Keratinocyte (primary cell): ENCODE results near the gene EVI5. TPM values are rescaled to one million over a fixed set of nuclear protein-coding genes. Genes with fewer than 3 reads are reported as not detected.
"Not testable (repeated sequence)": the region's sequence is repeated elsewhere in the genome, so short reads cannot be mapped to it uniquely, and the experiment has no call there.

Experiments
- DNase-seq: peaks from one replicate; pipeline ENCODE4 v3.0.0-alpha.2; 2011; ENCODE audit warnings: low read depth, missing footprints, low spot score
- FAIRE-seq: peaks from 2 replicates; lab custom pipeline; 2011; peaks lifted over from hg19 to GRCh38; lab: Jason Lieb, UNC
- H2AFZ ChIP-seq: 2 replicates; pipeline ENCODE4 v1.6.0; 2012; ENCODE audit warnings: low read length, control low read depth, inconsistent platforms; ENCODE audit not compliant: control insufficient read depth
- H3K27ac ChIP-seq: 2 replicates; pipeline ENCODE4 v1.5.1; 2011; ENCODE audit warnings: low read length; ENCODE audit not compliant: control insufficient read depth, insufficient read depth
- H3K27me3 ChIP-seq: 3 replicates; pipeline ENCODE4 v1.6.0; 2011; ENCODE audit warnings: low read length; ENCODE audit not compliant: control insufficient read depth, insufficient read depth; ENCODE audit errors: extremely low read depth
- H3K36me3 ChIP-seq, 2 experiments: 2 replicates in 1 of 2; 3 replicates in 1 of 2; pipeline ENCODE4 v1.5.1; 2011; ENCODE audit warnings: low read length in 2 of 2, mild to moderate bottlenecking in 1 of 2; ENCODE audit not compliant: control insufficient read depth in 2 of 2, insufficient read depth in 2 of 2; ENCODE audit errors: extremely low read depth in 1 of 2
- H3K4me1 ChIP-seq: 3 replicates; pipeline ENCODE4 v1.5.1; 2011; ENCODE audit warnings: low read length; ENCODE audit not compliant: control insufficient read depth, insufficient read depth; ENCODE audit errors: extremely low read depth
- H3K4me2 ChIP-seq: 3 replicates; pipeline ENCODE4 v1.6.0; 2011; ENCODE audit warnings: low read depth, low read length; ENCODE audit not compliant: control insufficient read depth, insufficient read depth; ENCODE audit errors: extremely low read depth
- H3K4me3 ChIP-seq, 3 experiments: fragments of 200-600 bp in 1 of 3; sonication (generic) in 1 of 3; 2 replicates in 2 of 3; 3 replicates in 1 of 3; pipeline ENCODE4 v1.5.1; 2011 to 2016; ENCODE audit warnings: low read length in 3 of 3, mild to moderate bottlenecking in 3 of 3, control low read depth in 2 of 3, inconsistent platforms in 1 of 3, low read depth in 1 of 3, mixed read lengths in 1 of 3, mixed run types in 1 of 3, moderate library complexity in 1 of 3; ENCODE audit not compliant: control insufficient read depth in 2 of 3, insufficient read depth in 2 of 3; ENCODE audit errors: extremely low read depth in 1 of 3
- H3K79me2 ChIP-seq: 2 replicates; pipeline ENCODE4 v1.6.0; 2012; ENCODE audit warnings: low read length; ENCODE audit not compliant: control insufficient read depth, insufficient read depth
- H3K9ac ChIP-seq: 3 replicates; pipeline ENCODE4 v1.6.0; 2011; ENCODE audit warnings: low read length; ENCODE audit not compliant: control insufficient read depth, insufficient read depth; ENCODE audit errors: extremely low read depth
- H3K9me1 ChIP-seq: 3 replicates; pipeline ENCODE4 v1.6.0; 2011; ENCODE audit warnings: low read length; ENCODE audit not compliant: control insufficient read depth, insufficient read depth; ENCODE audit errors: extremely low read depth
- H3K9me3 ChIP-seq: 2 replicates; pipeline ENCODE4 v1.5.1; 2012; ENCODE audit warnings: low read depth, low read length; ENCODE audit not compliant: control insufficient read depth
- H4K20me1 ChIP-seq: 3 replicates; pipeline ENCODE4 v1.6.0; 2011; ENCODE audit warnings: low read length; ENCODE audit not compliant: control insufficient read depth, insufficient read depth; ENCODE audit errors: extremely low read depth
- EZH2 ChIP-seq: IDR thresholded peaks from one replicate; pipeline ENCODE4 v1.6.1; 2012; ENCODE audit warnings: inconsistent platforms, mild to moderate bottlenecking, low read length, moderate library complexity
- dilution Hi-C: fragments of 300-500 bp; cut with MboI; formaldehyde crosslinking; loops from one replicate; pipeline ENCODE4 v1.7.0; 2020; ENCODE audit warnings: low sequenced_read_pairs; ENCODE audit not compliant: extremely low pct_ligation_motif_present
- polyA plus RNA-seq, 5 experiments: library from polyadenylated mRNA; depleted of rRNA in 3 of 5; stranded (reverse) in 3 of 5; stranded (forward) in 1 of 5; unstranded in 1 of 5; fragments of >200 nt; gene quantifications; 1 replicate in 1 of 5; 2 replicates in 3 of 5; 3 replicates in 1 of 5; pipeline versions ENCODE4 v1.2.1 to v1.2.3, GENCODE V29; 2011 to 2012; ENCODE audit warnings: missing spikeins in 2 of 5, low read depth in 1 of 5, low replicate concordance in 1 of 5
- TF ChIP-seq, protein P1 (sequence below), 3 experiments: IDR thresholded peaks in 1 of 3; conservative IDR thresholded peaks in 1 of 3; optimal IDR thresholded peaks in 1 of 3; 2 replicates in 2 of 3; 3 replicates in 1 of 3; pipeline versions ENCODE3 to v1.5.1; 2011; ENCODE audit warnings: low read length in 3 of 3, mild to moderate bottlenecking in 3 of 3, moderate library complexity in 2 of 3, control low read depth in 1 of 3, inconsistent platforms in 1 of 3; ENCODE audit not compliant: insufficient read depth in 2 of 3; ENCODE audit errors: extremely low read depth in 1 of 3

EVI5 gene
- polyA plus RNA-seq, 1 donor (not counting 4 experiments of a cell fraction or from before 2014, with no cell fraction given) = 23.2 TPM

DNA sequence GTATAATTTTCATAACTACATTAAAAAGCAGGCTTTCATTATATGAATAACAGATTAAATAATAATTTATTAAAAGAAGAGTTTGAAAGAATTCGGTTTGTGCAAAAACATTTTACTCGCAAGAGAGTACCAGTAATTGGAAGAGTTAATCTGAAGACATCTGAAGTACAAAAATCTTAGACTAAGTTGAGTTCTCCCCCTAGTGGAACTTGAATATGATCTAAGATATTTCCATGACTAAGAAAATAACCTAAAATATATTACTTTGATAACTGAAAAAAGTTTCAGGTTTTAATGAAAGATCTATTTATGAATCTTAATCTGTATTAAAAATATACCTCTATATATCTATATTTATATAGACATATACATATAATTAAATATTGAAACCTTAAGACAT lies 185.7 kb downstream of the EVI5 start:
- Histone ChIP-seq H3K9me1 (no peaks in the 10 kb centered on the region), H3K79me2 (no peaks in the 10 kb centered on the region), H3K4me2 (no peak overlapping the region), H3K9ac (no peak overlapping the region), H3K36me3 (peaks cover 0 to 5% of the 10 kb centered on the region in 2 experiments), H3K4me3 (no peak overlapping the region), H3K27ac (no peak overlapping the region), H3K4me1 (no peaks in the 10 kb centered on the region), H2AFZ (no peak overlapping the region), H4K20me1 (no peaks in the 10 kb centered on the region), H3K27me3 (no peaks in the 10 kb centered on the region), H3K9me3 (no peaks in the 10 kb centered on the region)
- no peak for FAIRE-seq
- dilution Hi-C loops = no loop called here
- no peak for DNase-seq
- no peak for TF ChIP-seq EZH2
- TF ChIP-seq, protein P1, sequence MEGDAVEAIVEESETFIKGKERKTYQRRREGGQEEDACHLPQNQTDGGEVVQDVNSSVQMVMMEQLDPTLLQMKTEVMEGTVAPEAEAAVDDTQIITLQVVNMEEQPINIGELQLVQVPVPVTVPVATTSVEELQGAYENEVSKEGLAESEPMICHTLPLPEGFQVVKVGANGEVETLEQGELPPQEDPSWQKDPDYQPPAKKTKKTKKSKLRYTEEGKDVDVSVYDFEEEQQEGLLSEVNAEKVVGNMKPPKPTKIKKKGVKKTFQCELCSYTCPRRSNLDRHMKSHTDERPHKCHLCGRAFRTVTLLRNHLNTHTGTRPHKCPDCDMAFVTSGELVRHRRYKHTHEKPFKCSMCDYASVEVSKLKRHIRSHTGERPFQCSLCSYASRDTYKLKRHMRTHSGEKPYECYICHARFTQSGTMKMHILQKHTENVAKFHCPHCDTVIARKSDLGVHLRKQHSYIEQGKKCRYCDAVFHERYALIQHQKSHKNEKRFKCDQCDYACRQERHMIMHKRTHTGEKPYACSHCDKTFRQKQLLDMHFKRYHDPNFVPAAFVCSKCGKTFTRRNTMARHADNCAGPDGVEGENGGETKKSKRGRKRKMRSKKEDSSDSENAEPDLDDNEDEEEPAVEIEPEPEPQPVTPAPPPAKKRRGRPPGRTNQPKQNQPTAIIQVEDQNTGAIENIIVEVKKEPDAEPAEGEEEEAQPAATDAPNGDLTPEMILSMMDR (optimal IDR thresholded peaks at IDR 0.05 in 1 of 3, IDR thresholded peaks at IDR 0.05 in 1 of 3, conservative IDR thresholded peaks at IDR 0.05 in 1 of 3; ENCODE audit: extremely low read depth in 1 of 3, insufficient read depth in 2 of 3, low read length in 3 of 3) = no peak

DNA sequence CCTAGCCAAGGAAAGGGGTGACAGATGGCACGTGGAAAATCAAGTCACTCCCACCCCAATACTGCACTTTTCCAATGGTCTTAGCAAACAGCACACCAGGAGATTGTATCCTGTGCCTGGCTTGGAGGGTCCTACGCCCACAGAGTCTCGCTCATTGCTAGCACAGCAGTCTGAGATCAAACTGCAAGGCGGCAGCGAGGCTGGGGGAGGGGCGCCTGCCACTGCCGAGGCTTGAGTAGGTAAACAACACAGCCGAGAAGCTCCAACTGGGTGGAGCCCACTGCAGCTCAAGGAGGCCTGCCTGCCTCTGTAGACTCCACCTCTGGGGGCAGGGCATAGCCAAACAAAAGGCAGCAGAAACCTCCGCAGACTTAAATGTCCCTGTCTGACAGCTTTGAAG lies 195.5 kb downstream of the EVI5 start:
- H3K27me3 ChIP-seq, H3K9me3 ChIP-seq, H4K20me1 ChIP-seq, H3K4me3 ChIP-seq, dilution Hi-C loops, H3K27ac ChIP-seq, H3K79me2 ChIP-seq, H3K4me2 ChIP-seq, H3K9me1 ChIP-seq, FAIRE-seq, H2AFZ ChIP-seq, H3K9ac ChIP-seq, DNase-seq, H3K36me3 ChIP-seq: not testable (repeated sequence)
- H3K4me1 ChIP-seq = peaks cover 10% of the 10 kb centered on the region

DNA sequence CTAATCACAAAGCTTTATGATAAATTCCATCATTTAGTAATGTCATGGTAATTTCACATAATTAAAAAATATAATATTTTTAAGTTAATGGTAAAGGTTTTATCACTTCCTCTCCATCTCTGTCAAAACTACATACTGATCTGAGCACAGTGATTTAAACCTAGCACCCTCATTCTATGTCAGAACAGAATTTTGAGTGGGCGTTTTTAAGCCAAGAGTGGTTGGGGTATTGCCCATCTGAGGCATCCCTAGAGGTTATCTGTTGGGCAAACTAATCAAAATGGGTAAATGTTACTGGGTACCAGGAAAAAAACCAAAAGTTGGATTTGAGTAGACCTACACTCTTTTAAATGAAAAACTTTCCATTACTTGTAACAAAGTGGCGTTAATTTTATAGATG lies 197.5 kb downstream of the EVI5 start:
- Histone ChIP-seq H2AFZ (no peak overlapping the region), H3K27me3 (no peaks in the 10 kb centered on the region), H3K9ac (no peak overlapping the region), H3K4me2 (no peak overlapping the region), H3K9me3 (no peaks in the 10 kb centered on the region), H3K9me1 (no peaks in the 10 kb centered on the region), H3K36me3 (peaks cover 0 to 2% of the 10 kb centered on the region in 2 experiments), H3K4me3 (no peak overlapping the region), H3K27ac (no peak overlapping the region), H3K79me2 (no peaks in the 10 kb centered on the region), H3K4me1 (peaks cover 19% of the 10 kb centered on the region), H4K20me1 (no peaks in the 10 kb centered on the region)
- TF ChIP-seq, protein P1 (optimal IDR thresholded peaks at IDR 0.05 in 1 of 3, IDR thresholded peaks at IDR 0.05 in 1 of 3, conservative IDR thresholded peaks at IDR 0.05 in 1 of 3; ENCODE audit: extremely low read depth in 1 of 3, insufficient read depth in 2 of 3, low read length in 3 of 3) = no peak
- TF ChIP-seq EZH2 = no peak
- dilution Hi-C loops = no loop called here
- DNase-seq = no peak
- FAIRE-seq = no peak
